ENCODE results near the gene TRIP10.

DNA sequence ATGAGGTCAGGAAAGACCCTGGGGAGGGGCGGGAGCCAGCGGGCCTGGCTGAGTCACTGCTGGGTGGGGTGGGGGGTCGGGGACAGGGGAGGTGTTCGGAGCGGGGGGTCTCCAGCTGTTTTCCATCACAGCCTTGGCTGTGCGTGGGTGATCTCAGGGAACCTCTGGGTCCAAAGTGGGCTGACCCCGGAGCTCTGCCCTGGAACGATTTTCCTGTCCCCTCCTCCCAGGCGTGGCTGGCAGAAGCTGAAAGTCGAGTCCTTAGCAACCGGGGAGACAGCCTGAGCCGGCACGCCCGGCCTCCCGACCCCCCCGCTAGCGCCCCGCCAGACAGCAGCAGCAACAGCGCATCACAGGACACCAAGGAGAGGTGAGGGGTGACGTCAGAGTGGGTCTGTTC is 10.6 kb downstream of the TRIP10 start:
- no peak for TF ChIP-seq POLR2A (IDR thresholded peaks at IDR 0.05; ENCODE audit: low read depth, low read length)
- TF ChIP-seq TAF1 (IDR thresholded peaks at IDR 0.05; ENCODE audit: borderline replicate concordance, low read depth, low read length): no peak
